H1 (cell line): ENCODE results near the gene MBP. TPM values are rescaled to one million over a fixed set of nuclear protein-coding genes. Genes with fewer than 3 reads are reported as not detected.

Source experiments
- POU5F1 ChIP-seq: IDR thresholded peaks from 2 replicates; pipeline ENCODE4 v1.6.1; 2011; ENCODE audit warnings: low read depth, mild to moderate bottlenecking, low read length, moderate library complexity
- RXRA ChIP-seq: IDR thresholded peaks from 2 replicates; pipeline ENCODE4 v1.6.1; 2011; ENCODE audit warnings: low read depth, mild to moderate bottlenecking, low read length, moderate library complexity; ENCODE audit not compliant: insufficient read depth
- SRF ChIP-seq: IDR thresholded peaks from 2 replicates; pipeline ENCODE4 v1.6.1; 2011; ENCODE audit warnings: mild to moderate bottlenecking, low read depth, low read length, moderate library complexity
- polyA plus RNA-seq, 7 experiments: library from polyadenylated mRNA; depleted of rRNA in 3 of 7; stranded (reverse) in 5 of 7; unstranded in 2 of 7; fragments of >200 nt in 5 of 7; fragments of 200-250 nt in 2 of 7; gene quantifications; 1 replicate in 5 of 7; 2 replicates in 1 of 7; 4 replicates in 1 of 7; pipeline versions ENCODE4 v1.2.1 to v1.2.3, GENCODE V29; 2011 to 2013; ENCODE audit warnings: missing spikeins in 2 of 7, mixed read lengths in 2 of 7
- total RNA-seq: library from RNA; stranded (reverse); fragmentation: NEBNext Ultra II Directional; extraction: Animal tissue kit (Norgen Biotek cat#: 25700); gene quantifications from 2 replicates; pipeline ENCODE4 v1.2.1, GENCODE V29; 2021

Gene MBP
- total and polyA plus RNA-seq, 2 of the 8 experiments (the other 6 are each of a cell fraction or from before 2014, with no cell fraction given) = 7.7 to 19.2 TPM

DNA sequence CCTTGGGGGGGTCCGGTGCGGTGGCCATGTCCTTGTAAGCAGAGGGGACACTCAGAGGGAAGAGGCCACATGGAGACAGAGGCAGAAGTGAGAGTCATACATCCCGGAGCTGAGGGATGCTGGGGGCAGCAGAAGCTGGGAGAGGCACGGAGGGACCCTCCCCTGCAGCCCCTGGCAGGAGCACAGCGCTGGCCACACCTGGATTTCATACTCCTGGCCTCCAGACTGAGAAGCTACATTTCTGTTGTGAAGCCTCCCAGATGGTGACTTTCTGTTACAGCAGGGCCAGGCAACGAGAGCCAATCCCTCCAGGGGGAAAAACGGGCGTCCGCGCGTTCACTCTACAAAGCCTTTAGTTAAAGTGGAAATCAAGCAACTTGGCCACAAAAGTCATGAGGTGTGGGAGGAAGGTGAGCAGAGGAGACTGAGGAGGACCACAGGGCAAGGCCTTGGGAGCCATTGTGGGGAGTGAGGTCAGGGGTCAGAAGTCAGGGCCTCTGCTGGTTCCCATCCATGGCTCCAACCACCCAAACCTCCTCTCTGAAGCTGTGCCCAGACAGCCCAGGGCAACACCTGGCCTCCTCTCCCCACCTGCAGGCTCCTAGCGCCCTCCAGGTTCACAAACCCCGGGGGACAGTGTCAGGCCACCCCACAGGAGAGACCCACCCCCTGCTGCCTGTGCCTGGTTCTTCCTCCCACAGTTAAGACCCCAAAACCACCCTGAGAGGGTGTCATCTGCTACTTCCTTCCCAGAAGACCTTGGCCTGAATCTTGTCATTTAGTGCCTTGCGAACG, 4.5 kb upstream of the MBP start (continued):
- TF ChIP-seq RXRA (no peak), SRF (no peak), POU5F1 (no peak)
